ENCODE results near the gene DMD.

DMD gene

GRCh38 chrX:32191316-32191715, 1020.0 kb downstream of the DMD start:
- no peaks in the 10 kb centered on the region for H3K36me3 ChIP-seq (ENCODE audit: insufficient read depth, low read depth, low read length)
- no peak overlapping the region for H3K9ac ChIP-seq (ENCODE audit: low read depth, low read length)
- no peaks in the 10 kb centered on the region for H3K9me3 ChIP-seq (ENCODE audit: insufficient read depth, low read depth, low read length)
- no peak overlapping the region for H3K27ac ChIP-seq (ENCODE audit: low read length)
- H3K4me1 ChIP-seq (ENCODE audit: insufficient read depth, low read length): no peaks in the 10 kb centered on the region
- H3K27me3 ChIP-seq (ENCODE audit: insufficient read depth, low read length): no peaks in the 10 kb centered on the region
- H3K4me3 ChIP-seq (ENCODE audit: low read length): no peak overlapping the region

GRCh38 chrX:32185160-32185559, 1026.2 kb downstream of the DMD start:
- Histone ChIP-seq H3K9me3 (ENCODE audit: insufficient read depth, low read depth, low read length) (no peaks in the 10 kb centered on the region), H3K27me3 (ENCODE audit: insufficient read depth, low read length) (no peaks in the 10 kb centered on the region), H3K4me3 (ENCODE audit: low read length) (no peak overlapping the region), H3K27ac (ENCODE audit: low read length) (no peak overlapping the region), H3K36me3 (ENCODE audit: insufficient read depth, low read depth, low read length) (no peaks in the 10 kb centered on the region), H3K4me1 (ENCODE audit: insufficient read depth, low read length) (no peaks in the 10 kb centered on the region), H3K9ac (ENCODE audit: low read depth, low read length) (no peak overlapping the region)

- H3K9ac ChIP-seq (ENCODE audit: low read depth, low read length): no peak overlapping the region
- no peak overlapping the region for H3K27ac ChIP-seq (ENCODE audit: low read length)
- H3K27me3 ChIP-seq (ENCODE audit: insufficient read depth, low read length): no peaks in the 10 kb centered on the region
- H3K4me1 ChIP-seq (ENCODE audit: insufficient read depth, low read length): no peaks in the 10 kb centered on the region
- no peak overlapping the region for H3K4me3 ChIP-seq (ENCODE audit: low read length)
- no peaks in the 10 kb centered on the region for H3K36me3 ChIP-seq (ENCODE audit: insufficient read depth, low read depth, low read length)
- no peaks in the 10 kb centered on the region for H3K9me3 ChIP-seq (ENCODE audit: insufficient read depth, low read depth, low read length)
These were observed 1028.3 kb downstream of the DMD start for GRCh38 chrX:32183066-32183465.

- H3K27ac ChIP-seq (ENCODE audit: low read length): no peak overlapping the region
- H3K9me3 ChIP-seq (ENCODE audit: insufficient read depth, low read depth, low read length): no peaks in the 10 kb centered on the region
- H3K4me3 ChIP-seq (ENCODE audit: low read length): no peak overlapping the region
- H3K27me3 ChIP-seq (ENCODE audit: insufficient read depth, low read length): no peaks in the 10 kb centered on the region
- H3K4me1 ChIP-seq (ENCODE audit: insufficient read depth, low read length): no peaks in the 10 kb centered on the region
- no peaks in the 10 kb centered on the region for H3K36me3 ChIP-seq (ENCODE audit: insufficient read depth, low read depth, low read length)
- no peak overlapping the region for H3K9ac ChIP-seq (ENCODE audit: low read depth, low read length)
These were observed 1034.8 kb downstream of the DMD start for GRCh38 chrX:32176510-32176909.

GRCh38 chrX:32170481-32170880, 1040.9 kb downstream of the DMD start:
- H3K36me3 ChIP-seq (ENCODE audit: insufficient read depth, low read depth, low read length): no peaks in the 10 kb centered on the region
- no peak overlapping the region for H3K4me3 ChIP-seq (ENCODE audit: low read length)
- no peak overlapping the region for H3K9ac ChIP-seq (ENCODE audit: low read depth, low read length)
- no peak overlapping the region for H3K27ac ChIP-seq (ENCODE audit: low read length)
- no peaks in the 10 kb centered on the region for H3K9me3 ChIP-seq (ENCODE audit: insufficient read depth, low read depth, low read length)
- H3K27me3 ChIP-seq (ENCODE audit: insufficient read depth, low read length): no peaks in the 10 kb centered on the region
- no peaks in the 10 kb centered on the region for H3K4me1 ChIP-seq (ENCODE audit: insufficient read depth, low read length)

GRCh38 chrX:32155044-32155638, 1056.2 kb downstream of the DMD start:
- H3K4me1 ChIP-seq (ENCODE audit: insufficient read depth, low read length): no peaks in the 10 kb centered on the region
- no peak overlapping the region for H3K9ac ChIP-seq (ENCODE audit: low read depth, low read length)
- peak overlapping the region; percentile 47 for H3K27ac ChIP-seq (ENCODE audit: low read length)
- peak overlapping the region; percentile 63; the same call in 1 of the 2 replicates for H3K4me3 ChIP-seq (ENCODE audit: low read length)
- no peaks in the 10 kb centered on the region for H3K9me3 ChIP-seq (ENCODE audit: insufficient read depth, low read depth, low read length)
- H3K27me3 ChIP-seq (ENCODE audit: insufficient read depth, low read length): no peaks in the 10 kb centered on the region
- no peaks in the 10 kb centered on the region for H3K36me3 ChIP-seq (ENCODE audit: insufficient read depth, low read depth, low read length)

GRCh38 chrX:32153585-32153984, 1057.8 kb downstream of the DMD start:
- Histone ChIP-seq H3K27me3 (ENCODE audit: insufficient read depth, low read length) (no peaks in the 10 kb centered on the region), H3K4me1 (ENCODE audit: insufficient read depth, low read length) (no peaks in the 10 kb centered on the region), H3K36me3 (ENCODE audit: insufficient read depth, low read depth, low read length) (no peaks in the 10 kb centered on the region), H3K4me3 (ENCODE audit: low read length) (no peak overlapping the region), H3K9me3 (ENCODE audit: insufficient read depth, low read depth, low read length) (no peaks in the 10 kb centered on the region), H3K9ac (ENCODE audit: low read depth, low read length) (no peak overlapping the region), H3K27ac (ENCODE audit: low read length) (no peak overlapping the region)

GRCh38 chrX:32150141-32150540, 1061.2 kb downstream of the DMD start:
- Histone ChIP-seq H3K4me3 (ENCODE audit: low read length) (no peak overlapping the region), H3K27ac (ENCODE audit: low read length) (no peak overlapping the region), H3K4me1 (ENCODE audit: insufficient read depth, low read length) (no peaks in the 10 kb centered on the region), H3K9ac (ENCODE audit: low read depth, low read length) (no peak overlapping the region), H3K36me3 (ENCODE audit: insufficient read depth, low read depth, low read length) (no peaks in the 10 kb centered on the region), H3K9me3 (ENCODE audit: insufficient read depth, low read depth, low read length) (no peaks in the 10 kb centered on the region), H3K27me3 (ENCODE audit: insufficient read depth, low read length) (no peaks in the 10 kb centered on the region)

GRCh38 chrX:32141841-32142240, 1069.5 kb downstream of the DMD start:
- H3K9ac ChIP-seq (ENCODE audit: low read depth, low read length): no peak overlapping the region
- H3K27me3 ChIP-seq (ENCODE audit: insufficient read depth, low read length): no peaks in the 10 kb centered on the region
- H3K9me3 ChIP-seq (ENCODE audit: insufficient read depth, low read depth, low read length): no peaks in the 10 kb centered on the region
- no peak overlapping the region for H3K27ac ChIP-seq (ENCODE audit: low read length)
- H3K4me1 ChIP-seq (ENCODE audit: insufficient read depth, low read length): no peaks in the 10 kb centered on the region
- H3K4me3 ChIP-seq (ENCODE audit: low read length): no peak overlapping the region
- H3K36me3 ChIP-seq (ENCODE audit: insufficient read depth, low read depth, low read length): no peaks in the 10 kb centered on the region

GRCh38 chrX:32139476-32139875, 1071.9 kb downstream of the DMD start:
- no peaks in the 10 kb centered on the region for H3K4me1 ChIP-seq (ENCODE audit: insufficient read depth, low read length)
- no peaks in the 10 kb centered on the region for H3K36me3 ChIP-seq (ENCODE audit: insufficient read depth, low read depth, low read length)
- no peak overlapping the region for H3K9ac ChIP-seq (ENCODE audit: low read depth, low read length)
- H3K9me3 ChIP-seq (ENCODE audit: insufficient read depth, low read depth, low read length): no peaks in the 10 kb centered on the region
- H3K4me3 ChIP-seq (ENCODE audit: low read length): no peak overlapping the region
- no peak overlapping the region for H3K27ac ChIP-seq (ENCODE audit: low read length)
- no peaks in the 10 kb centered on the region for H3K27me3 ChIP-seq (ENCODE audit: insufficient read depth, low read length)

- no peaks in the 10 kb centered on the region for H3K4me1 ChIP-seq (ENCODE audit: insufficient read depth, low read length)
- H3K9me3 ChIP-seq (ENCODE audit: insufficient read depth, low read depth, low read length): no peaks in the 10 kb centered on the region
- no peaks in the 10 kb centered on the region for H3K36me3 ChIP-seq (ENCODE audit: insufficient read depth, low read depth, low read length)
- no peak overlapping the region for H3K27ac ChIP-seq (ENCODE audit: low read length)
- no peak overlapping the region for H3K4me3 ChIP-seq (ENCODE audit: low read length)
- H3K27me3 ChIP-seq (ENCODE audit: insufficient read depth, low read length): no peaks in the 10 kb centered on the region
- H3K9ac ChIP-seq (ENCODE audit: low read depth, low read length): no peak overlapping the region
These were observed 1073.8 kb downstream of the DMD start for GRCh38 chrX:32137525-32137924.

GRCh38 chrX:32126997-32127396, 1084.4 kb downstream of the DMD start:
- Histone ChIP-seq H3K9ac (ENCODE audit: low read depth, low read length) (no peak overlapping the region), H3K4me3 (ENCODE audit: low read length) (no peak overlapping the region), H3K4me1 (ENCODE audit: insufficient read depth, low read length) (no peaks in the 10 kb centered on the region), H3K27ac (ENCODE audit: low read length) (no peak overlapping the region), H3K9me3 (ENCODE audit: insufficient read depth, low read depth, low read length) (no peaks in the 10 kb centered on the region), H3K27me3 (ENCODE audit: insufficient read depth, low read length) (no peaks in the 10 kb centered on the region), H3K36me3 (ENCODE audit: insufficient read depth, low read depth, low read length) (no peaks in the 10 kb centered on the region)

All from iPS-20b (cell line).